ENCODE results near the gene ADCY10.

DNA sequence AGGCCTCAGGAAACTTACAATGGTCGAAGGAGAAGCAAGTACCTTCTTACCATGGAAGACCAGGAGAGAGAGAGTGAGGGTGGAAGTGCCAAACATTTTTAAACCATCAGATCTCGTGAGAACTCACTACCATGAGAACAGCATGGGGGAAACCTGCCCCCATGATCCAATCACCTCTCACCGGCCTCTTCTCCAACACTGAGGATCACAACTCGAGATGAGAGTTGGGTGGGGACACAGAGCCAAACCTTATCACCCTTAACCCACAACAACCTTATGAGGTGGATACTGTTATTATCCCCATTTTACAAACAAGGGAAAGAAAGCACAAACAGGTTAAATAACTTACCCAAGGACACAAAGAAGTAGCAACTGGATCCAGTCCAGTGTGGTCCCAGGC is 111.7 kb downstream of the ADCY10 start:
- TF ChIP-seq CTCF (IDR thresholded peaks at IDR 0.05; ENCODE audit: low read depth, low read length) = no peak
- no peak for TF ChIP-seq EZH2phosphoT487 (IDR thresholded peaks at IDR 0.05; ENCODE audit: low read depth)

All from OCI-LY3 (cell line).